GM21360 (cell line): ENCODE data around the gene TOP2A.

Source experiments
- ATAC-seq: cut with Tn5 transposase; IDR thresholded peaks from one replicate; pipeline ENCODE4 v1.9.1; 2021; ENCODE audit warnings: mild to moderate bottlenecking, moderate library complexity; ENCODE audit not compliant: unreplicated experiment

Gene TOP2A, protein sequence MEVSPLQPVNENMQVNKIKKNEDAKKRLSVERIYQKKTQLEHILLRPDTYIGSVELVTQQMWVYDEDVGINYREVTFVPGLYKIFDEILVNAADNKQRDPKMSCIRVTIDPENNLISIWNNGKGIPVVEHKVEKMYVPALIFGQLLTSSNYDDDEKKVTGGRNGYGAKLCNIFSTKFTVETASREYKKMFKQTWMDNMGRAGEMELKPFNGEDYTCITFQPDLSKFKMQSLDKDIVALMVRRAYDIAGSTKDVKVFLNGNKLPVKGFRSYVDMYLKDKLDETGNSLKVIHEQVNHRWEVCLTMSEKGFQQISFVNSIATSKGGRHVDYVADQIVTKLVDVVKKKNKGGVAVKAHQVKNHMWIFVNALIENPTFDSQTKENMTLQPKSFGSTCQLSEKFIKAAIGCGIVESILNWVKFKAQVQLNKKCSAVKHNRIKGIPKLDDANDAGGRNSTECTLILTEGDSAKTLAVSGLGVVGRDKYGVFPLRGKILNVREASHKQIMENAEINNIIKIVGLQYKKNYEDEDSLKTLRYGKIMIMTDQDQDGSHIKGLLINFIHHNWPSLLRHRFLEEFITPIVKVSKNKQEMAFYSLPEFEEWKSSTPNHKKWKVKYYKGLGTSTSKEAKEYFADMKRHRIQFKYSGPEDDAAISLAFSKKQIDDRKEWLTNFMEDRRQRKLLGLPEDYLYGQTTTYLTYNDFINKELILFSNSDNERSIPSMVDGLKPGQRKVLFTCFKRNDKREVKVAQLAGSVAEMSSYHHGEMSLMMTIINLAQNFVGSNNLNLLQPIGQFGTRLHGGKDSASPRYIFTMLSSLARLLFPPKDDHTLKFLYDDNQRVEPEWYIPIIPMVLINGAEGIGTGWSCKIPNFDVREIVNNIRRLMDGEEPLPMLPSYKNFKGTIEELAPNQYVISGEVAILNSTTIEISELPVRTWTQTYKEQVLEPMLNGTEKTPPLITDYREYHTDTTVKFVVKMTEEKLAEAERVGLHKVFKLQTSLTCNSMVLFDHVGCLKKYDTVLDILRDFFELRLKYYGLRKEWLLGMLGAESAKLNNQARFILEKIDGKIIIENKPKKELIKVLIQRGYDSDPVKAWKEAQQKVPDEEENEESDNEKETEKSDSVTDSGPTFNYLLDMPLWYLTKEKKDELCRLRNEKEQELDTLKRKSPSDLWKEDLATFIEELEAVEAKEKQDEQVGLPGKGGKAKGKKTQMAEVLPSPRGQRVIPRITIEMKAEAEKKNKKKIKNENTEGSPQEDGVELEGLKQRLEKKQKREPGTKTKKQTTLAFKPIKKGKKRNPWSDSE (N-terminal part only)

DNA sequence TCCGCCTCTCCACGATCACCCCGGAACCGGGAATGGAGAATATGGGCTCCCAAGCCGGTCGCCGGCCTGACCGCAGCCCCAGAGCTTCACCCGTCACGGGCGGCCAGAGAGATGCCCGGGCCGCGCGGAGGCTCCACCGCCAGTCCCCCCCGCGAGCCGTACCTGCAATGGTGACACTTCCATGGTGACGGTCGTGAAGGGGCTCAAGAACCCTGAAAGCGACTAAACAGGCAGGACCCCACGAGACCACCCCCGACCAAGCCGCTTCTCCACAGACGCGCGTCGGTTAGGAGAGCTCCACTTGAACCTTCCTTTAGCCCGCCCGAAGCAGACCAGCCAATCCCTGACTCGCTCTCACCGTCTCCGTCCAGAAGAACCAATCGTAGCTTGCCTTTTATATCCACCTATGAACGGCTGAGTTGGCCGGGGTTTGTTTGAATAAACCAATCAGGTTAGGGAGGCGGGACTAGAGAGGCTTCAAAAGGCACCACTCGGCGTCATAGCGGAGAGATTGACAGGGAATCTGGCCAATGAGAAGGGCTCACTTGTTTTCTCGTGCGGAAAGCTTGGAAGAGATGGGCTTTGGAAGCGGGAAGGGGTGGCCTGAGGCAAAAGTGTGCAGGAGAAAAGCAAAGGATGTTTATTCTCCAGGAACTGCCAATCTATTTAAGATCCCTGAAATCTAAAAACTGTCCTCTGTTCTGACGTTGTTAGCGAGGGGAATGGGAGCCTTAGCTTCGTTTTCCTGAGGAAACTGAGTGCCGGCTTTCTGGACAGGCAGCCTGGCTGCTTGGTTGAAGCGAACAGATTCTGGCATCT is at the start of gene TOP2A:
TOP2A (minus strand) TSS at position 288 of the 819 bp plus-strand sequence; CDS start at position 183, 105 bp downstream.
- ATAC-seq = peak; percentile 94

DNA sequence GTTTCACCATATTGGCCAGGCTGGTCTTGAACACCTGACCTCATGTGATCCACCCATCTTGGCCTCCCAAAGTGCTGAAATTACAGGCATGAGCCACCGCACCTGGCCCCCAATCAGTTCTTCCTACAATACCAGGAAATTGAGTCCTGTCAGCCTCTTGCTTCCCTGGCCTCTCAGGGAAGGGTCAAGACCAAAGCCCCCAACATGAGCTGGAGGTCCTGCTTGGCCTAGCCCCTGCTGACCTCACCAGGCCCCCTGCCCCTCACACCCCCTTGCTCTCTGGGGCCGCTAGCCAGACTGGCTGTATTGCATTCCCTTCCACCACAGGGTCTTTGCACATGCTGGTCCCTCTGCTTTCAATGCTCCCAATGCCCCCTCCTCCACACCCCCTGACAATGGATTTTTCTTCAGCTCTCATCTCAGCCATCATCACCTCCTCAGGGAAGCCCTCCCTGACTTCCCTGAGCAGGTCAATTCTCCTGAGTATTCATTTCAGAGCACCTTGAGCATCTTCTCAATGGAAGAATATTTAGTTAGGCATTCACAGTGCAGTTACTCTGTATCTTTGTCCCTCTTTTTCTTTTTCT is 49.7 kb upstream of the TOP2A start:
- no peak for ATAC-seq

DNA sequence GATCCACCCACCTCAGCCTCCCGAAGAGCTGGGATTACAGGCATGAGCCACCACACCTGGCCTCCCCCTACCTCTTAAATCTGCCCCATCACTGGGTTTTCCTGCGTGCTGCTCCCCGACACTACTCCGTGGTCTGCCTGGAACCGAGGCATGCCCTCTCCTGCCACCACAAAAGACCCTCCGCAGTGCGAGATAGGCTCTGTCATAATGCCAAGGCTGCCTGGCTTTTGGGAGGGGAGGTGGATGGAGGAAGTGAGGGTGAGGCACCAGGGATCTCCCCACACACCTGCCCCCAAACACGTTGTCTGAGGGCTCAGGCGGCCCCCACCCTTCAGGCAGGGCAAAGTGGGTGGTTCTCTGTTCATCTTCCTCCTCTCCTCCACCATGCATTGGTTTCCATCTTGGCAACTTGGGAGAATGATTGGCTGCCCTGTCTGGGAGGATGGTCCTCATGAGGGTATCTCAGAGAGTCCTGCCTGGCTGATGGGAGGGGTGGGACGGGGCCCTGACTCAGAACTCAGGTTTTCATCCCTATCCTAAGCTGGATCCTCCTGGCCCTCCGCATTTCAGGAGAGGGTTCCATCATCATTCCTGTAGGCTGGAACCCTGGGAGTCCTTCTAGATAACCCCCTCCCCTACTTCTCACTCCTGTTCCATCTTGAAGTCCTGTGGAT is 48.7 kb upstream of the TOP2A start:
- ATAC-seq = no peak

DNA sequence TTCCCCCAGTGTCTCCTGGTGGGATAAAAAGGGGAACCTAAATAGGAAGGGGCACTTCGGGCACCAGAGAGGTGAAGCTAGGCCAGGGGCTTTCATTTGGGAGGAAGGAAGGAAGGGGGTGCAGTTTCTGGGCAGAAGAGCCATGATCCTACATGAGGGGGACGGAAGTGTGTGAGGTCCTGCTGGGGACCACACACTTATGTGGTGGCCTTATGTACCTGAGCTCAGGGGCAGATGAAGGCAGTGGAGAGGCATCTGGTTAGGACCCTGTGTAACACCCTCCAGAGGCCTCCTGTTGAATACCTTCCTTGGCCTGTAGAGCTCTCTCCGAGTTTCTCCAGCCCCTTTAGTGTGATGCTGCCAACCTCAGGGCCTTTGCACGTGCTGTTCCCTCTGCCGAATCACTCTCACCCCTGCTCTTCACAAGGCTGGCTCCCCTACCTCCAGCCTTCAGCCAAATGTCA is 46.7 kb upstream of the TOP2A start:
- no peak for ATAC-seq

DNA sequence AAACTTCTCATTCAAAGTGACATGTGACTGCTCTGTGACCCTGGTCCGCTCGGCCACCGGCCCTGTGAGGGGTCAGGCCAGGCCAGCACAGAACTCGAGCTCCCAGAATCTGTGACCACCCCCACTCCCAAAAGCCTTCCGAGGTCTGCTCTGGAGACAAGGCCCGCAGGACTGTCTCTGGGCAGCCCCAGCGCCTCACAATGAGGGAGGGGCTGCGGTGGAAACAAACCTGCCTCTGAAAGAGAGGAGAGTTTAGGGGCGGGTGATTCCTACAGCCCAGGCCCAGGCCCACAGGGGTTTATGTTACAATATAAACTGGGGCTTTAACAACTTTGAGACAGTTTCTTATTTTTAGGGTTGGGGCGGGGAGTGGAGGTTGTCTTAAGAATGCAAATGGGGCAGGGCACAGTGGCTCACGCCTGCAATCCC is 45.4 kb upstream of the TOP2A start:
- no peak for ATAC-seq

DNA sequence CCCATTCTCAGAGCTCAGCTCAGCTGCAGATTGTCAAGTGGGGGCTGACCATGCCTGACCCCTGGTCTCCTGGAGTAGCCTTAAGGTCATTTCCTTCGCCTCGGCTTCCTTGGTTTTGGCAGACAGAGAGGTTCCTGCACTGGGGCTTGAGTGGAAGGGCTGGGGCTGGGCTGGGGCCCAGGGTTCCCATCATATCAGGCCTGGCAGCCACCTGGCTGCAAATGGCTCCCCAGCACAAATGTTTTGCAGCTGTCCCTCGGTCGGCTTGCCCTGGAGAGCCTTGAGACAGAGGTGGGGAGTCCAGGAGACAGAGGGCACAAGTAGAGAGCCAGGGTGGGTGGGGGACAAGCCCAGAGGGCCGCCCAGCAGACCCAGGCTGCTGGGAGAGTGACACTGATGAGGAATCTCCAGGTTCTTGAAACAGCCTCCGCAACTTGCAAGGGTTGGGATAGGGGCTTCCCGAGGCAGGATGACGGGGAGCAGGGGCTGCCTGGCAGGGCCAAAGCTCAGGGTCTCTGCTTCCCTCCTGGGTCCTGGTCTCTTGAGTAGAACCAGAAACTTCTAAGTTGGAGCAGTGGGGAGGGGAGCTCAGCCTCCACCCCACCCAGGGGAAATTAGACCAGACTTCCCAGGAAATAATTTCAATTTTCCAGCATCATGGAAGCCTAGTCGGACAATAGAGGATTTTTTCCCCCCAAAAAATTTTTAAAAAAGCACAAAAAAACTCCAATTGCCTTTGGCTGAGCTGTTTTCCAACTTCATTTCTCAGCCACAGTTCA is 44.8 kb upstream of the TOP2A start:
- no peak for ATAC-seq

DNA sequence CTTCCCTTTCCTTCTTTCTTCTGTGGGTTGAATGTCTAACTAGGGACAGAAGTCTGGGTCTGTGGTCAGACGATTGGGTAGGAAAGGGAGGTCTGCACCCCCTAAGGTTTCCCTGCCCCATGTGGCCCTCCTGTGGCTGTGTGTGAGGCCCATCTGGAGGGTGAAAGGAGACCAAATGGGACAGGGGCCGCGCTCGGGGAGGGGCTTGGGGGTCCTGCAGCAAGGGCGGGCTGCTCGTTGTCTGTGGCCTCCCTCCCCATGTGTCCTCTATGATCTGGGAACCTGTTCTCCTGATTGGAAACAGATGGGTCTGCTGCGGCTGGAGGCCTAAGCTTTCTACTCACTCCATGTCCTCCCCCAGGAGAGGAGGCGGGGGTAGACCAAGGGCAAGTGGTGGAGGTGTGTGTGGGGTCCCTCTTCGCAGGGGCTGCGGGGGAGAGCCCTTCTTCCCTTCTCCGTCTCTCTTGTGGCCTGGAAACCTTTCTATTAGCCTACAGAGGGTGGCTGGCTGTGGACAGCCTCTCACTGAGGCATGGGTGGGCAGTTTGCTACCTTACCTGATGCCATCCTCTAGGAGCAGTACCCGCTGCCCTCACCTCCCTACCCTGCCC is 44.1 kb upstream of the TOP2A start:
- ATAC-seq = no peak

DNA sequence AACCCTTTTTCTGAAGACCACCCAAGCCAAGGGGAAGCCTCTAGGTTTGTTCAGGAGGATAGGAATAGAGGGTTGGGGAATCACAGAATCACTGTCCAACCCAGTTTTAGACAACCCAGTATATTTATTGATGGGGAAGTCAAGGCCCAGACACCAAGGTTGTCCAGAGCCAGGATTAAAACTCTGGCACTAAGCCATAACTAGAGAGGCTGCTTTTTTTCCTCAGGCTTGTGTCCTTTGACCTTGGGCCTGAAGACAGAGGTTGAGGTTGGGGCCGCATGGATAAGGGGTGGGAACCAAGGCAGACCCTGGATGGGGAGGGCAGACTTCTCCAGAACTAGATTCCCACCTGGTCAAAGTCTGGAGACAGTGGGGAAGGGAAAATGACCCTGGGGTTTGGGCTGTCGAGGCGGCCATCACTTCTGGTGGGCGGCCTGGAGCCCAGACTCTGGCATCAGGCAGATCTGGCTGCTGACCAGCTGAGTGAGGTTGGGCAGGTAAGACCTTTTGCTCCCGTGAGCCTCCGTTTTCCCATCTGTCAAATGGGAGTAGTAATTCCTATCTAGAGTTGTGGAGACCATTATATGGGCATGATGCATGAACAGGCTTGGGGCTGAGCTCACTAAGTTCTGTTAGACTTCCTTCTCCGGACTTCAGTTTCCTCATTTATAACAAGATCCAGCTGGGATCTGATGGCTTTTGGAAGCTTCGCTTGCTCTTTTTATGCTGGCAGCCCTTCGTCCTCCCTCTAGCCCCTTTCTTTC is 43.5 kb upstream of the TOP2A start:
- no peak for ATAC-seq

DNA sequence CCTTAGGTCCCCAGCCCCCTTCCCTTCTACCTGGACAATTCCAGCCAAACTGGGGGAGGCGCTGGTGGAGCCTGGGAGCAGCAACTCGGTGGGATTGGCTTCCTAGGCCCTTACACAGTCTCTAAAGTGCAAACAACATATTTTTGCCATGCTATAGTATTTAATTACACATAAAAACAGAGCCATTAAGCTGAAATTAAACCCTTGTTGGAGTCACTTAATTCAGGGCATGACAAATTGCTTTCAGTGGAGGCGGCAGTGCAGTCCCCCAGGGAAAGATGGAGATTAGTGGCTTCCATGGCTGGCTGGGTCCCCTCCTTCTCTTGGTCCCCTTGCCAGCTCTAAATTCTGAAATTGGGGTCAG is 42.9 kb upstream of the TOP2A start:
- no peak for ATAC-seq

DNA sequence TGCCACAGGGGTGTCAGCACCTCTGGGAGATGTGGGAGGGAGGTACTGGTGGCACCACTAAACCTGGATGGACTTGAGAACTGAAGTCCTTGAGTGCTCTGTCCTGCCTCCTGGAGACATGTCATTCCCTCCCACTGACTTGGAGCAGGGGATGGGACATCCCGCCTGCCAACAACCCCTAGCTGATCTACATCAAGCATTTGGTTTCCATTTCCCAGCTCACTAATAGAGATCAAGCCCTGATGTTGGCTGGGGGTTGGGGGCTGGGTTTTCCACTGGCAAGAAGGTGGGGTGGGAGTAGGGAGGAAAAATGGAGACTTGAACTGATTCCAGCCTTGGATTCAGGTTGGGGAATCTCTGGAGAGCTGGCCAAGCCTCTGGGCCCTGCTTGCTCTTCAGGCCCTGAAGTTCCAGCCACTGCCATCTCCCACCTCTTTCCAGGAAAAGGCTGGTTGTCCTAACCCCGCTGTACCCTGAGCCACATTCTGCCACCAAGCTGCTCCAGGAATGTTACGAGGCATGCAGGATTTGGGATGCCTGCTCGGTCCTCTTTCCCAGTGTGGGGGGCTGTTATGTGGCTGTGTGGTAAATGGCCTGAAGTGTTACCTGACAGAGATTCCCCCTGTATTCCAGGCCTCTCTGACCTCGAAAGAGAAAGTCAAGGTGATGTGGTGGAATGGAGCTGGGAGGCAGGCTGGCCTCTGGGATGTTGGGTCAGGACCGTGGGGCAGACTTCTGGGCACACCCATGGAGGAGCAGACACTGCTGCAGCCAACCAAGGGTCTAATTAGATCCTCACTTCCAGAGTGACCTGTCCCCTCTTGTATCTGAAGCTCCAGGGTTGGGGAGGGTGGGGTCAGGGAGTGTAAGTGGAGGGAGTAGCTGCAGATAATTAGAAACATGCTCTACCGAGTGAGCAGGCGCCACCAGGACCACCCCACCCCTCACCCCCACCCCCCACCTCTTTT is 42.2 kb upstream of the TOP2A start:
- ATAC-seq = no peak

DNA sequence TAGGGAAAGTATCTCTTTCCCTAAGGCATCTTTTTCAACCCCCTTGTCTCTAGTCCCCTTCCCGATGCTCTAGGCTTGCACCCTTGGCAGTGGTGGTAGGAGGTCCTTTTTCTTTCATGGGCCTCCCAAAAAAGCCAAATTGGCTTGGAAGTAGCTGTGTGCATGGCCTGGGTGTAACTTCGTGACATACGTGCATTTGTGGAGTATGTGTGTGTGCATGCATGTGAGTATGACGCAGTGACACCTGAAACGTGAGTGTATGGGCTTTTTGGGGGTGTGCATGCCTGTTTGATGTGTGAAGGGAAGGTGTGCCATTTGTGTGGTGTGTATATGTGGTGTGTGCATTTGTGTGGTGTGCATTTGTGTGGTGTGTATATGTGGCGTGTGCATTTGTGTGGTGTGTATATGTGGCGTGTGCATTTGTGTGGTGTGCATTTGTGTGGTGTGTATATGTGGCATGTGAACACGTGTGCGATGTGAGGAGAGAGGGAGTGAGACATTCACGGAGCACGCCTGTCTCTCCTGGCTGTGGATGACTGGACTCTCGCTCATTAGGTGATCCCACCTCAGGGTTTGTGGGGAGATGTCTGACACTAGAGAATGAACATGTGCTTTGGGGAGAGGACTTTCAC is 41.3 kb upstream of the TOP2A start:
- ATAC-seq = no peak

DNA sequence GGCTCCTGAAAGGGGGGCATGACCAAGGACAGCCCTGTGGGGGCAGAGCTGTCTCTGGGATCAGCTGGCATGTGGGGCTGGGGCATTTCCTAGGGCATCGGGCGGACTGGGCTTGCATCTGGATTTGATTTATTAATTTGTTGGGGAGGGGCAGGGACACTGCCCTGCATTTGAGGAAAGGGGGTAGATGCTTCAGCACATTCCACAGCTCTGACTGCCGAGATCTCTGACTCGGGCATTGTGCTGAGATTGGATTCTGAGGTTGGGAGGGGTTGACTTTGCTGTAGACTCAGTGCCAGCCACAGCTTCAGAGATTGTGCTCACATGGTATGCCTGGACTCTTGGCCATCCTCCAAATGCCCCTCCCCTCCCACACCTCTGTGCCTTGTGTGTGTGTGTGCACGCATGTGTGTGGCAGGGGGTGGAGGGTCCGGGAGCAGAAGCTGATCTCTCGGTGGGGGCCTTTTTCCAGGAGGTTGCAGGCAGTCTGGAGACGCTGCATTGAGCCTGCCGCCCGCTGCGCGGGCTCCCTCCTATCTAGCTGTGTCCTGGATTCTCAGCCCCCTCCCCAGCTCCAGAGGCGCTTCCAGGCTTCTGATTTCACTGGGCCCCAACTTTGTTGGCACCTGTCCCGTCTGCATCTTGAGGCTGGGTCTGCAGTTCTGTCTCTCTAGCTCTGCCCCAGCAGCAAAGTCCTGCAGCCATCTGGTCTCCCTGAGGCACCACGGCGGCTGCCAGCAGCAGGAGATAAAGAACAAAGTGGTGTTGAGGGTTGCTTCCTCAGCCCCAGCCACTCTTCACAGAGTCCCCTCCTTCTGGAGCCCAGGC is 40.5 kb upstream of the TOP2A start:
- no peak for ATAC-seq

DNA sequence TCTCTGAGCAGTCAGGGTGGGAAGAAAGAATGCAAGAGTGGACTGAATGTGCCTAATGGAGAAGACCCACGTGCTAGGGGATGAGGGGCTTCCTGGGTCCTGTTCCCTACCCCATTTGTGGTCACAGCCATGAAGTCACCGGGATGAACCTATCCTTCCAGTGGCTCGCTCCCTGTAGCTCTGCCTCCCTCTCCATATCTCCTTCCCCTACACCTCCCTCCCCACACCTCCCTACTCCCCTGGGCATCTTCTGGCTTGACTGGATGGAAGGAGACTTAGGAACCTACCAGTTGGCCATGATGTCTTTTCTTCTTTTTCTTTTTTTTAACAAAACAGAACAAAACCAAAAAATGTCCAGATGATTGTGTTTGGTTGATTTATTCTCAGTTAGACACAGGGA is 39.7 kb upstream of the TOP2A start:
- ATAC-seq = no peak

DNA sequence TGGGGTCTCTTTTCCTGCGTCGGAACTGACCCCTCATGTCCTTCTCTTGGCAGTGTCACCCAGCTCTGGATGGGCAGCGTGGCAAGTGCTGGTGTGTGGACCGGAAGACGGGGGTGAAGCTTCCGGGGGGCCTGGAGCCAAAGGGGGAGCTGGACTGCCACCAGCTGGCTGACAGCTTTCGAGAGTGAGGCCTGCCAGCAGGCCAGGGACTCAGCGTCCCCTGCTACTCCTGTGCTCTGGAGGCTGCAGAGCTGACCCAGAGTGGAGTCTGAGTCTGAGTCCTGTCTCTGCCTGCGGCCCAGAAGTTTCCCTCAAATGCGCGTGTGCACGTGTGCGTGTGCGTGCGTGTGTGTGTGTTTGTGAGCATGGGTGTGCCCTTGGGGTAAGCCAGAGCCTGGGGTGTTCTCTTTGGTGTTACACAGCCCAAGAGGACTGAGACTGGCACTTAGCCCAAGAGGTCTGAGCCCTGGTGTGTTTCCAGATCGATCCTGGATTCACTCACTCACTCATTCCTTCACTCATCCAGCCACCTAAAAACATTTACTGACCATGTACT is 38.8 kb upstream of the TOP2A start:
- ATAC-seq = no peak

DNA sequence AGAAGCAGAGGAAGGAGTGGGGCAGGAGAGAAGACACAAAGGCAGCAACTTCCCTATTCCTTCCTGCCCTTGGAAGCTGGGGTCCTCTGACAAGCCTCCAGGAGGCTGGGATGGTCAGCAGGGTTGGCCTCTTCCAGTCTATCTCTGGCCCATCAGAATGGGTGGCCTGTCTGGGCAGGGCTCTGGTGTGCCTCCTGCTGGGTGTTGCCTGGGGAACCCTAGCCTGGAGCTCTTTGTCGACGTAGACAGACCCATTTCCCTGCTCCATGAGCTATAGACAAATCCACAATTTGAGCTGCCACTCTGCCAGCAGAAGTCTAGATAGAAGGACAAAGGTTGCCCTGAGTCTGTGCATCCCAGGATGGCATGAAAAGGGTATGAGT is 36.9 kb upstream of the TOP2A start:
- no peak for ATAC-seq
